Embryonic facial prominence (tissue), 1 donor: ENCODE data around the gene TOX4.

ENCODE experiments used
- DNase-seq: peaks from one replicate; pipeline ENCODE4 v3.0.0-alpha.2; 2016; ENCODE audit errors: extremely low spot score

Gene TOX4

GRCh38 chr14:21501568-21501967 is 24.6 kb downstream of the TOX4 start:
- no peak for DNase-seq

DNA sequence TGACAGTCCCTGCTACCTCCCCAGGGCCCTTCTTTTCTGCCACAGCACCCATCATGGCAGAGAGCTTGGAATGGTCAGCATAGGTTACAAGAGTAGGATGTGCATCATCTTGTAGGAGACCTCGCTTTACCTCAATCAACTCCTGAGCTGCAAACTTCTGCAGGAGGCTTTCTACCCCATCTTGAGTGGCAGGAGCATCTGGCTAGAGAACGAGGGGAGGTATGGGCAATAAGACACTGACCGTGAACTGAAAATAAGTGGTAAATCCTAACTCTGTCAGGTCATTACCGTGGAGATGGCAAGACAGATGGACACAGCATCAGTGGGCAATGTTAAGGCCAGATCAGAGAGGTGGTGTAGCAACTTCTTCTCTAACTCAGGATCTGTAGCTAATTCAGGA is 26.4 kb downstream of the TOX4 start:
- no peak for DNase-seq

GRCh38 chr14:21505012-21505553 is 28.1 kb downstream of the TOX4 start:
- DNase-seq = no peak

GRCh38 chr14:21506557-21506956 is 29.6 kb downstream of the TOX4 start:
- no peak for DNase-seq

GRCh38 chr14:21509432-21510143 is 32.6 kb downstream of the TOX4 start:
- no peak for DNase-seq

GRCh38 chr14:21510735-21511657 is 34.0 kb downstream of the TOX4 start, which contains the start of gene METTL3:
TSS of gene METTL3 (minus strand) at chr14:21511340. CDS start at chr14:21511223, 117 bp downstream.
- peak; percentile 96 for DNase-seq

GRCh38 chr14:21514341-21514740 is 37.3 kb downstream of the TOX4 start:
- DNase-seq = no peak

GRCh38 chr14:21518725-21519124 is 41.7 kb downstream of the TOX4 start:
- no peak for DNase-seq

DNA sequence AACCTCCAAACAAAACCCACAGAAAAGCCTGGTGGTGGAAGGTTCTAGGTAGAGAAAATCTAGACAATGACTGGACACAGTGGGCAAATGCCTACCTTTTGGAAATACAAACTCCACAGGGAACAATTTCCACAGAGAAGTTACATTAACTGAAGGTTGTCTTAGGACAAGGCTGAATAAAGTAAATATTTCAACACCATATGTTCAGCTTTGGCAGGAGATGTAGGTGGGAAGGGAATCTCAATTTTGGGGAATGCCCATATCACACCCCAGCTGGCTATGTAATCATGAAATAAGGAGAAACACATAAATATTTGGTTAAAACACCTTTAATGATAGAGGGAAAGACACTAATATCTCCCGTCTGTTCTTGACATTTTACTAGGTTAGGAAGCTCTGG is 43.8 kb downstream of the TOX4 start:
- DNase-seq = no peak

GRCh38 chr14:21521501-21521900 is 44.5 kb downstream of the TOX4 start:
- no peak for DNase-seq

DNA sequence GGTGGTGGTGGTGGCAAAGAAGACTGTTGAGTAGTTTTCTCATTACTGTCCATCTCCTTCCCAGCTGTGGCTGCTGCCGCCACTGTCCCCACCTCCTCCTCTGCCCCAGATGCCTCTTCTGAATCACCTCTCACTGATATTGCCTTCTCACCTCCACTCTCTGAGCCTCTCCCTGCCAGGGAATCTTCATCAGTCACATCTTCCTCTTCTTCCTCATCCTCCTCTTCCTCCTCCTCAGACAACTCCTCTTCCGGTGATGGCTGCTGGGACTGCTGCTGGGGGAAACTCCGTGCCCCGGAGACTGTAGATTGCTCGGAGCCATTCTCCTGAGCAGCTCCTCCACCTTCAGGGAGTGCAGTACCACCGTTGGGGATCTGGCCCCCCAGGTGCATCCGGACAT is 46.2 kb downstream of the TOX4 start:
- DNase-seq = no peak

DNA sequence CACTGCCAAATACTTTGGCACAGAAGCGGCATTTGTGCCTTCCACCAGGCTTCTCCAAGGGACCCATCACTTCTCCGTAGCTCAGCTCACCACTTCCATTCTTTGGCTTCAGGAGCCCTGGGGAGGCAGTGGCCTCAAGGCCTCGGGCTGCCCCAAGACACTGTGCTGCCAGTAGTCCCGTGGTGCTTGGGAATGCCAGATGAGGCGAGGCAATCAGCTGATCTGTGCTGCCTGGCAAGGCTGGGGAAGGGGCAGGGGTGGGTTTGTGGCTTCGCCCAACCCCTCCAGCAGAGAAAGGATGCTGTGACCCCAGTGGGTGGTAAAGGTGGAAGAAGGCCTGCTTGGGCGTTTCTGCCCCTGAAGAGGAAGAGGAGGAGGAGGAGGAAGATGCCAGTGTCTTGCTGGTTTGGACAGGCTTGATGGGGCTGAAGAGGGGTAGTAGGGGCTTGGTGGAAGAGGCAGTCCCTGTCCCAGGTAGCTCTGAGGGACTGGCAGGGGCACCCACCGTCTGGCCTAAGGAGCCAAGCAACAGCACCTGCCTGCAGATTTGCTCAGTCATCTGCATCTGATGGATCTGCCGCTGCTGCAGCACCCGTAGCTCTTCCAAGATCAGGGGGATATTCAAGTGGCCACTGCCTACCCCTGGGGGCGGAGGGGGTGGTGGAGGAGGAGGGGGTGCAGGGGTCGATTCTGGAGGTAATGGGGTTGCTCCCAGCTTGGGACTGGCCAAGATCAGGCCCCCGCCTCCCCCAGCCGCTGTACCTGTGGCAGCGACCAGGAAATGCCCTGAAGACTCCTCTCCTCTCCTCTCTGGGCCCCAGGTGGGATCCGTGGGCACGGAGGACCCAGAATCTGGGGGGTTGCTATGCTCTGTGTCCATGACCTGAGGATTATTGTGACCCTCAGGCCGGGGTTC is 47.8 kb downstream of the TOX4 start:
- no peak for DNase-seq

DNA sequence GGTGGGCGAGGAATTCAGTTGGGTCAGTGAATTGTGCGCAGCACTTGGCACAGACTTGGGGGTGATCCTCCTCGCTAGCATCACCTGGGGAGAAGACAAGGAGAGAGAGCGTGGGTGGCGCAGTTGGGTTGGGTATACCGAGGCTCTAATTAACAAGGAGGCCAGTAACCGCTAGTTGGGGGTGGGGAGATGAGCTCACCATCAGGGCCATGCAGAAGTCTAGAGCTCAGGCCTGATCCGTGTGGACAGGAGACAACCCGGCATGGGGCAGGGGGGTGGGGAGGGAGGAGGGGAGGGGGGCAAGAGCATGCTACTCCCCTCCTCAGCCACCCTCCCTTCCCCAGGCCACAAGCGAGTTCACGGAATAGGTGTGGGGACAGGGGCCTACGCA is 48.6 kb downstream of the TOX4 start:
- DNase-seq = no peak

GRCh38 chr14:21525962-21526671 is 49.1 kb downstream of the TOX4 start, which contains the start of gene SALL2:
TSS of gene SALL2 (minus strand) at chr14:21526346. CDS start at chr14:21526127, 219 bp downstream.
- DNase-seq = peak; percentile 93

- no peak for DNase-seq
Measured at GRCh38 chr14:21526672-21527317, 49.8 kb downstream of the TOX4 start.

GRCh38 chr14:21527318-21527679 is 50.3 kb downstream of the TOX4 start:
- DNase-seq = no peak

DNA sequence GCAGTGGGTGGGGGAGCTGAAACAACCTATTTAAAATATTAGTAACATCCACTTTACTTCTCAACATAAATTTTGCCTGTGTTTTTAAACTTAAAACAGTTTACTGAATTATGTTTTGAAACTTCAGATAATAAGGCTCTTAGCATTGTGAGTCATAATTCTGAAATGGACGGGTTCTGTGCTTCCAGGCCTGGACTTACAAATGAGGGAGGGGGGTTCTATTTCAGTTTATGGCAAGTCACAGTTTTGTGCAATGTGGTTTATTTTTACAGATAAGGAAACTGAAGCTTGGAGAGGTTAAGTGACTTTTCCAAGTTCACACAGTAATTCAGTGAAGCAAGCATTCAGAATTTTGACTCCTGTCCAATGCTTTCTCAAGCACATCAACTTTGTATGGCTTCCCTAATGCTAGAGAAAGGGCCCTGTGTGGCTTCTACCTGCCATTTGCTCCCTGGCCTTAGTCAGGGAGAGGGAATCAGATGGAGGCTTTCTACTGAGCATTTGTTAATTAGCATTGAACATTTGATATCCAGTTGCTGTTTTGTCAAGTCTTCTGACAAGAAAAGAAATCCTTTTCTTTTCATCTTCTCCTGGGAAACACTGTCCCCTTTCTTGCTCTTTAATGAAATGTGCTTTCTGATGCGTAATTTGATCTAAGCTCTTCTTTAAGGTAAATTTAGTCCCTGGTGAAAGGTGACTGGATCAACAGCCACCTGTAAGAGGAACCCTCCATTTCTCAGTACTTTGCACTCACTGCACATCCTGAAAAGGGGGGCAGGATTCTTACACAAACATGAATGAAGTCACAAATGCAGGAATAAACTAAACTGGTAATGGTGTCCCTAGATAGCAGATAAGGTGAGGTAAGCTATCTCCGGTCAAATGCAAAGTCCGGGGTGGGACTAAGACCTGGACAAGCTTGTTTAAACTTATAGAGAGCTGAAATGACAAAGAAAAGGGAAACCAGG is 51.7 kb downstream of the TOX4 start:
- DNase-seq = no peak

DNA sequence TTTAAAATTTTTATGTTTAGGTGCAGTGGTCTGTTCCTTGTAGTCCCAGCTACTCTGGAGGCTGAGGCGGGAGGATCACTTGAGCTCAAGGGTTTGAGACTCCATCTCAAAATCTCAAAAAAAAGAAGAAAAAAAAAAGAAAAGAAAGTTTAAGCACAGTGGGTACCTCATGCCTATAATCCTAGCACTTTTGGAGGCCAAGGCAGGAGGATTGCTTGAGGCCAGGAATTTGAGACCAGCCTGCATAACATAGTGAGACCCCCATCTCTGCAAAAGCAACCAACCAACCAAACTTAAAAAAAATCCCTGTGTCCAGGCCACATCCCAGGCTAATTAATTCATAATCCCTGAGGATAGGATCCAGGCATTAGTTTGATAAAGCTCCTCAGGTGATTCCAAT is 52.5 kb downstream of the TOX4 start:
- no peak for DNase-seq

DNA sequence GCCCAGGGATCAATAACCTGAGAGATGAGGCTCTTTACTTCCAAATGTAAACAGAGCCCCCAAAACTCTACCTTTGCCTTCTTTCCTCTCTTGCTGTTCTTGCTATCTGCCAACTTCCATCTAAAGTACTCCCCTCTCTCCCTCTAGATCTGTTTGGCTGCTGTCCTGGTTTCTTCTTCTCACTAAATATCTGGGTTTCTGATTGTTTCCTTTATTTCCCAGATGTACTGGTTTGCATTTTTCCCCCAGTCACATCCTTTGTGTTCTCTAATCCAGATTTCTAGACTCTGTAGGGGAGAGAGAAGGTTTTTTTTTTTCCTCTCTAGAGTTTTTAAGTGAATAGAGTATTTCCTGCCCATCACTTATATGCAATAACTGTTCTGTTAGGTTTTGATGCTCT is 56.3 kb downstream of the TOX4 start:
- DNase-seq = no peak
